Muscle of arm (tissue), 14 donors: ENCODE measurements around the gene ALDH1A3. TPM values are rescaled to one million over a fixed set of nuclear protein-coding genes. Genes with fewer than 3 reads are reported as not detected.
"Not testable (repeated sequence)": the region's sequence is repeated elsewhere in the genome, so short reads cannot be mapped to it uniquely, and the experiment has no call there.

Experiments
- DNase-seq: peaks from one replicate; pipeline ENCODE4 v3.0.0-alpha.2; 2013
- long read RNA-seq, 11 donors: transcript quantifications; one replicate each; lab custom pipeline, GENCODE V29; 2026
- polyA plus RNA-seq, 12 donors: library from polyadenylated mRNA; unstranded; fragments of 120-200 nt; gene quantifications; one replicate each; pipeline ENCODE4 v1.2.1, GENCODE V29; 2013; ENCODE audit not compliant: insufficient read length in 12 of 12

Gene ALDH1A3
- polyA plus RNA-seq = 10 to 100 TPM in 11 of 12 donors, not detected in 1; 12.7 to 27.7 (median 16.0) TPM
- long read RNA-seq, donor 1, partial matches to known transcripts = 0 of 1 reads
- long read RNA-seq, donor 1, other reads (novel, unspliced or antisense) = 0 of 1 reads
- long read RNA-seq, donor 2, partial matches to known transcripts = 0 of 1 reads
- long read RNA-seq, donor 2, other reads (novel, unspliced or antisense) = 0 of 1 reads
- long read RNA-seq, donor 3, partial matches to known transcripts = 0 of 1 reads
- long read RNA-seq, donor 3, other reads (novel, unspliced or antisense) = 0 of 1 reads
- long read RNA-seq, donor 4, partial matches to known transcripts = 0 of 4 reads
- long read RNA-seq, donor 4, other reads (novel, unspliced or antisense) = 0 of 4 reads
- long read RNA-seq, donor 5, partial matches to known transcripts = 0 of 4 reads
- long read RNA-seq, donor 5, other reads (novel, unspliced or antisense) = 0 of 4 reads
- long read RNA-seq, donor 6, partial matches to known transcripts = 0 of 2 reads
- long read RNA-seq, donor 6, other reads (novel, unspliced or antisense) = 0 of 2 reads
- long read RNA-seq, donor 7 = 0 reads
- long read RNA-seq, donor 8, partial matches to known transcripts = 0 of 2 reads
- long read RNA-seq, donor 8, other reads (novel, unspliced or antisense) = 0 of 2 reads
- long read RNA-seq, donor 9, partial matches to known transcripts = 0 of 2 reads
- long read RNA-seq, donor 9, other reads (novel, unspliced or antisense) = 0 of 2 reads
- long read RNA-seq, donor 10, partial matches to known transcripts = 0 of 2 reads
- long read RNA-seq, donor 10, other reads (novel, unspliced or antisense) = 0 of 2 reads
- long read RNA-seq, donor 11, partial matches to known transcripts = 0 of 2 reads
- long read RNA-seq, donor 11, other reads (novel, unspliced or antisense) = 0 of 2 reads

DNA sequence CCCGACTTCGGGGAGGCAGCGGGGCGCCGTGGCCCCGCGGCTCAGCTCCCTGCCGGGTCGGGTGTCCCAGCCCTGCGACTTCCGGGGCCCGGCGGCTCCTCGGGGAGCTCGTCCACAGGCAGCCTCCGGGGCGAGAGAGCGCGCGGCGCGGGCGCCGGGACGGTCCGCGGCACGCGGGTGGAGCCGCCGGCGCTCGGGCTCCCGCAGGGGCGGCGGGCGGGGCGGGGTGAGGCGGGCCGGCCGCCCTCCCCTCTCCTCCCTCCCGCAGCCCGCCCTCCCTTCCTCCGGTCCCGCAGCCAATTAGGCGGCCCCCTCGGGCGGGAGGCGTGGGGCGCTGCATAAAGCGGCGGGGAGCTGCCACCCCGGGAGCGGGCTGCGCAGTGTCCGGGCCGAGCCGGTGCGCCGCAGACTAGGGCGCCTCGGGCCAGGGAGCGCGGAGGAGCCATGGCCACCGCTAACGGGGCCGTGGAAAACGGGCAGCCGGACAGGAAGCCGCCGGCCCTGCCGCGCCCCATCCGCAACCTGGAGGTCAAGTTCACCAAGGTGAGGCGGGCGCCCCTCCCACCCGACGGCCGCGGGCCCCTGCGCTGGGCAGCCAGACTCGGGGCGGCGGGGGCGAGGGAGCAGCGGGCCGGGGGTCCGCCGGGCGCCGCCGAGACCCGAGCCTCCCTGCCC is at the start of gene ALDH1A3:
Gene ALDH1A3 (plus strand): TSS at position 368 of the 675 bp plus-strand sequence. CDS start 77 bp downstream, at position 445.
- no peak for DNase-seq

DNA sequence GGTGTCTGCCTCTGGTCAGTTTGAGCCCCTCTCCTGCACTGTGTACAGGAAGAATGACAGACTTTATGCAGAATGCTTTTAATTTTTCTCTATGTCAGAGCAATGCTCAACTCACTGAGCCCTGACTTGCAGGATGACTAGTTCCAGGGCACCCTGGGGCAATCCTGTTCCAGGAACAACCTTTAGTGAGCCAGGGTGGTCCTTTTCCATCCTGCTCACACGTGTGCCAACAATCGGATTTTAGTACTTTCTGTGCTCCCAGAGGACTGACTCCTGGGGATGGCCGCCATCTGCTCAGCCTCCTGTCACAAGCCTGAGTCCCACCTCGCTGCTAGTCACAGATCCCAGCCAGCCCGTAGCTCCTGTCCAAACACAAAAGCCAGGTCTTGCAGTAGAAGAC is 48.2 kb upstream of the ALDH1A3 start:
- no peak for DNase-seq

DNA sequence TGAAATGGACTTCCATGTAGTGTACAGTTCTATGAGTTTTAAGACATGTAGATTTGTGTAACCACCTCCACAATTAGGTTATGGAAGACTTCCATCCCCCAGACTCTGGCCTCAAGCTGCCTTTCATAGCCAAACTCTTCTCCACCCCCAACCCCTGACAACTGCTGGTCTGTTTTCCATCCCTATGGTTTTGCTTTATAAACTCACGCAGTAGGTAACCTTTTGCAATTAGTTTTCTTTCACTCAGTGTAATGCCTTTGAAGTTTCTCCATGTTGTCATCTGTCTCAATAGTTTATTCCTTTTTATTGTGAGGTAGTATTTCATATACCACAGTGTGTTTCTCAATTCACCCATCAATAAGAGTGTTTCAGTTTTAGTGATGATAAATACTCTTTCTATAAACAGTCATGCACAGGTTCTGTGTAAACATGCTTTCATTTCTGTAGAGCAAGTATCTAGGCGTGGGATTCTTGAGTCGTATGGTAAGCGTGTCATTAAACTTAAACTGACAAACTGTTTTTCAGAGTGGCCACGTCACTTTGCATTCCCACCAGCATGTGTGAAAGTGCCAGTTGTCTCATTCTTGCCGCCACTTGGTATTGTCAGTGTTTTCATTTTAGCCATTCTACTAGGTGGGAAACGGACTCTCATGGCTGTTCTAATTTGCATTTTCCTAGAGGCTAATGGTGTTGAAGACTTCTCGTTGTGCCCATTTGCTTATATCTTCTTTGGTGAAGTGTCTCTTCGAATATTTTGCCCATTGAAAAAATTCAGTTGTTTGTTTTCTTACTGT is 47.3 kb upstream of the ALDH1A3 start:
- DNase-seq = no peak

DNA sequence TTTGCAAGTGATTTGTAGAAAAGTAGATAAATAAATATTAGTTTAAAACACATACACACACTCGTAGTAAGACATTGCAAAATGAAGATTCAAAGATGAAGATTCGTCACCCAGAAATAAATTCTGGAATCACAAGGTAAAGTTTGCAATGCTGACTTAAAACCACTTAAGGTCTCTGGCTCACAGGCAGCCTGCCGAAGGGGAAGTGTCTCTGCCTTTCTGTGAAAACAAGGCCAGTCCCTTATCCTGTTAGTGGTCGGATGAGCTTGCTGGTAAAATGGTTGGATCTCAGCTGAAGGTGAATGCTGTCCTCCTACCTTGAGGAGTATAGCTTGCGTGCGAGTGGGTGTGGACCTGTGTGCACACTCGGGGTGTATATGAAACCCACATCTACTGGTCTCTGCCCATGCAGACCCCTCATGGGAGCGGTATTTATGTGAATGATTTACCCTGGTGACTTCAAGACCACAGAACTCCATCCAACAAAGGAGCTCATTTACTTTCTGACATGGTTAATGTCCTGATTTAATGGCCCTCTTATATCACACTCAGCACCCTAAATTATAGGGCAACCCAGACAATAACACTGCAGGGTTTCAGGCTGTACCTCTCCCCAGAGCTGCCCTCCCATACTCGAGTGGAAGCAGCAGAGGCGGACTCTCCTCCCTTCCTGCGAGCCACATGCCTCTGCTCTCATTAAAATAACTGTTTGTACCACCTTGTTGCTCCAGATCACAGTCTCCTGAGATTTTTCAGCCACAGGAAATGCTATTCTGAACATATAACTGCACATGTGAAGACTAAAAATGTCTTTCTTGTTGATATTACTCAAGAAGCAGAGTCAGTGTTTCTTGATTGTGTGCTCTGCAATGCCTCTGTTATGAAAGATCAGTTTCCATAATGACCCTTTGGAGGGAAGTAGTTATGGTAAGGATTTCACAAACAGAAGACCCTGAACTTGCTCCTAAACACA is 45.9 kb upstream of the ALDH1A3 start:
- no peak for DNase-seq

DNA sequence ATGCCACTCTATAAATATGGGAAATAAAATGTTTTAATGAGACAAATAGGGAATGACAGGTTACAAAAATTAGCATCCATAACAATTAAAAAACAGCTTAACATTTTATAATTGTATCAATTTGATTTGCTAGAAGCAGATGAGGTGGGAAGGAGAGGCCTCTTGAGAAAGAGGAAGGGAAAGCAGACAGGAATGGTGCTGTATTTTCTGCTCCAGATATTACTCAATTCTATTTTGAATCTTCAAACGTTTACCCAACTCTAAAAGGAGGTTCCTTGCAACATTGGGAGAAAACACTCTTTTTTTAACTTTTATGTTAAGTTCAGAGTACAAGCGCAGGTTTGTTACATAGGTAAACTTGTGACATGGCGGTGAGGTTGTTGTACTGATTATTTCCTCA is 44.9 kb upstream of the ALDH1A3 start:
- no peak for DNase-seq

DNA sequence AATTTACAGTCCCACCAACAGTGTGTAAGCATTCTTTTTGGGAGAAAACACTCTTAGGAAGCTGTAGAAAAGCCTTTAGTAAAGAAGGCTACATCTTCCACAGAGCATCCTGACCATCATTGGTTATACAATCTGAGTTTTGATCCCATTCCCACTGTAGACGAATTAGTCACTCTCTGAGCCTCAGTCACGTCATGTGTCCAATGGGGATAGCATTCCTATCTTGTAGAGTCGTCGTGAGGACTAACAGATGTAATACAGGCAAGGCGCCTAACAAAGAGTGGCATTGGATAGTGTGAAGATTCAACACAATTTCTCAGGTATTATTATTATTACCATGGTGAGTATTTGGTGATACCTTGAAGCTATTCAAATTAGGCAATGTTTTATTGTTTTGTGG is 44.0 kb upstream of the ALDH1A3 start:
- no peak for DNase-seq

DNA sequence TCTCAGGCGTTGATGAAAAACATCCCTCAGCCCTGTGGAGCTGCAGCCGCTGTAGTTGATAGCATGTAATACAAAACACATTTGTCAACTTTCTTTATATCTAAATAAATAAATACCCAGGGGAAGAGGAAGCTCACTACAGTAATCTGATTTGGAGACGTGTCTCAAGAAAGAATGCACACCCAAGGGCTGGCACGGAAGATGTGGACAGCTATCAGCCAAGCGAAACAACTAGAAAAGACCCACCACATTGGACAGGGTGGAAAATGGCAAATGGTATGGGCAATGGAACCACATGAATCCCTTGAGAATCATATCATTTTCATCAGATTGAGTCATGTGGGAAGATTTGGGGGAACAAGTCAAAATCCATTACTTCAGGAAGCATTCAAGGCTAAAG is 43.1 kb upstream of the ALDH1A3 start:
- DNase-seq = no peak

DNA sequence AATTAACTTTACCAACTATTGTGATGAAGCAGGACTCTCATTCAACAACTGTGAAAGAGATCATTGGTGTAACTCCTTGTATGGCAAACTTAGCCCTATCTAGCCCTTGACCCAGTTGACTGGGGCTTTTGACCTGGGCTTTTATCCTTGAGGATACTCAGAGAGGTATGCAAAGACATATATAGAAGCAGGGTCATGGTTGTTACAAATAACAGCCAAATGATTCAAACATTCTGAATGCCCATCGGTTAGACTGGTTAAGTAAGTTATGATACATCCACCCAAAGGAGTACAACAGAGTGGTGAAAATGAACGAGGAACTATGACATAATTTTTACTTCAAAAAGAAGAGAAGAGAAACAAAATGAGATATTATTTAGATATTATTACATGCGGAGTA is 38.2 kb upstream of the ALDH1A3 start:
- DNase-seq = no peak

DNA sequence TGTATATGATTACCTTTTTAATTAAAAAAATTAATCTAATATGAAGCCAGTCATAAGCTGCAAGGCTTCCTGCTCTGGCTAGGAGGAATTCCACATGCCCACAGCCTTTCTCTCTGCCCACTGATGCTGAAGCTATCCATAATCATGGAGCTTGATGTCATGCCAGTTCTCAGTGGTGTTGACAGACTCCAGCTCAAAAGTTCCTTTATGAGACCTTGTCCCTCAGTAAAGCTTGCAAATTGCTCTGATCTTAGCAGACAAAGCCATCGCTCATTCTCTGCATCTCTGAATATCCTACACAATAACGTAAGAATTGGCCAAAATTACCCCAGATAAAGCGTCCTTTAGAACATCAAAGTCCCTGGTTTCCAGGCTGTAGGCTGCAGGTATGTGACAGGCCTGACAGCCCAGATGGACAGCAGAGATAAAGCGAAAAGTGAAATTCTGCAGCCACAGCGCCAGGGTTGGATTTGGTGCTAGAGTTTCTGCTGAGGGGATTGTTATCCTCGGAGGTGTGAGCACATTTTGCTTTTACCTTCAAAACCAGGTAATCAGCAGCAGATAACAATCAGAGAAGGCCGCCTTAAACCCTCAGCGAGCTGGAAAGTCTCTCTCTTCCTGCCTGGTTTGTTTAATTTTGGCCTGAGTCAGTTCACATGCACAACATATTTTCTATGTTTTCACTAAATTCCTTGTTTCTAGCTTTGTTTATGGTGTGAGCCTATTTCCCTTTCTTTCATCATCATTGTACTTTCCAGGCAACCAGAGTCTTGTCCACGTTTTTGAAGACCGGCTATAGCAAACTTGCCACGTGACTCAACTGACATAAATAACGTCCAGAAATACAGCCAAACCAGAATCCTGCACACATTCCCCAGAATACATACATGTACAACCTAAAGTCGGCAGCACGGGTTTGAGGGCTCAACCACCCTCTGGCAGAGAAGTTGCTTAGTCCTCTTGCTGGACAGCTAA is 36.6 kb upstream of the ALDH1A3 start:
- no peak for DNase-seq

DNA sequence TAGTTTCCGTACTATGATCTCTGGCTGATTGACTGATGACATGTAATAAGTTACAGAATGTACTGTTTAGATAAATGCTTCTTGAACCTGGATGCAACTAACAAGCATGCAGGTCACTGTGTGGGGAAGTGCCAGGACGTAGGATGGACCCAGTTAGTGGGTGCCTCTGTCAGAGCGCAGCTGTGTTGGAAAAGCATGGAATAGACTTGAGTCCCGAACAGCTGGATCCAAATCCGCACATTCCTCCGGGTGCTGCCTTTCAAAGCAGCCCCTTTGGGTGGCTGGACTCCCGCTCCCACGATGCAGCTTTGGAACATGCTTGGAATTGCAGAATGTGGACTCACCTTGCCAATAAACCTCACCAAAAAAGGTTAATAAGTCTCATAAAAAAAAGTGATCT is 35.5 kb upstream of the ALDH1A3 start:
- no peak for DNase-seq

DNA sequence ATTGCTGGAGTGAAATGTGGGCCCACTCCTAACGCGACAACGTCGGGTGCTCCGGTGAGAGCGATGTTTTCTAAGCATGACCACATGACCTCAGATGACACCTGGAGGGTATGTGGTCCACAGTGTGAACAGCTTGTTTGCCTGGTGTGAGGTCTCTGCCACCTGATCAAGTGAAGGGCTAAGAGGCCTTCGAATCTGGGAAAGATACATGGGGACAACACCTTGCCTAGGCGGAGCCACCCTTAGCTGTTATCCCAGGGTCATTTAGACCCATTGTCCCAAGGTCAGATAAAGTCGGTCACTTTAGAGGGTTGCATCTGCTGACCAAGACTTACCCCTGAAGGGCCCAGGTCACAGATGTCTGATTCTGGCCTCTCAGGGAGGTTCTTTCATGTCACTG is 34.9 kb upstream of the ALDH1A3 start:
- no peak for DNase-seq

DNA sequence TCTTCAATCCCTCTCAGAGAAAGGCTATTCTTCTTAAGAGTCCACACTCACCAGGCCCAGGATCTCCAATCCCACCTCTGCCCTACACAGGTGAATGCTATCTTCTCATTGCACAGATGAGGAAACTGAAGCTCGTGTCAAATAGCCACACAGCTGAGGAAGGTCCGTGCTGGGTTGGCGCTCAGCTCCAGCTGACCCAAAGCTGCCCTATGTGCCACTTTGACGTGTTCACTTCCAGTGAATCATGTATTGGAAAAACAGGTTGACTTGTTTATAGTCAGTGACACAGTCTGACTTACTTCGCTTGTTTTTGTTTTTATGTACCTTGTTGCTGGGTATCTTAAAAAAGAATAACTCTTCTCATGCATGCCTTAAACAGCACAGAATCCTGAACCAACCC is 32.4 kb upstream of the ALDH1A3 start:
- DNase-seq = no peak

DNA sequence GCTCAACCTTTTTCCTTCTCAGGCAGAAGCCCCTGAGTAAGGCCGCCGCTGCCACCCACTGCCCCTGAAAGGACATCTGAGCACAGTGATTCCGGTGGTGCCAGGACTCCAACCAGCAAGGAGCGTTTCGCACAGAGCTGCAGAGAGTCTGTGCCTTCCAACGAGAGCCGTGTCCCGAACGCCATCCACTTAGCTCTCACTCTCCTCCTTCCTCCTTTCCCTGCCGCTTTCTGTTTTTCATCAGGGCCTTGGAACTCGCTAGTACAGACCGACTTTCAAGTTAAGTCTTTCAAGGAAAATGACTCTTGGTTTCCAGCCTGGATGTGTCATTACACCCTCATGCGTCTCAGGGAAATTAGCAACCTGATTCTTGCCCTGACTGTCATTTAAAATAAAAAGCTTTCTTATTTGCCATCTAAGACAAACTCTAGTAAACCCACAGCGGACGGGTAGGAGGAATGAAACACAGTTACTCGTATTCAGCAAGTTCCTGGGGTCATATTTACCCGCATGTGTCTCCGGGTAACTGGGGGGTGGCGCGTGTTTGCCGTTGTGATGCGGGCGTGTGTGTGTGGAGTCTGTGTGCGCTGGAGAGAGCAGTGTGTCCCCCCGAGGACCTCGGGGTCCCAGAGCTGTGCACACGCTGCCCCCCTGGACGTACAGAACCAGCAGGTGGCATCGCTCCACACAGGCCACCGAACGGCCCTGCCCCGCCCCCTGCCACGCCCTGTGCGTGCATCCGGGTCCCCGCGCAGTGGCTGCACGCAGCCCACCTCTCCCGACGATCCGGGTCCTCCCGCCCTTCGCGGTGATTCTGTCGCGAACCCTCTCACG is 30.4 kb upstream of the ALDH1A3 start:
- peak; percentile 63 for DNase-seq

DNA sequence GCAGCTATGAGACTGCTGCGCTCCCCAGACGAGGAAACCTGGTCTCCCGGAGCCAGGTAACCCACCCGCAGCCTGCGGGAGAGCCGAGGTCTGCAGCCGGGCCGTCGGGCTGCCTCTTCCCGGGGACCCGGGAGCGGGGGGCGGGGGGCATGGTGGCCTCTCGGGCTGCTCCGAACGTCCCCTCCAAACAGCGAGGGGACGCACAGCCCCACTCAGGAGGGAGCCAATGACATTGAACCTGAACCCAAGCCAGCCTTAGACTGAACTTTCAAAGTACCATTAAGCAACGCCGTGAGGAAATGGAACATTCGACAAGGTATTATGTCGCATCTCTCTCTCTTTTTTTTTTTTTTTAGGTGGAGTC is 29.8 kb upstream of the ALDH1A3 start:
- no peak for DNase-seq

DNA sequence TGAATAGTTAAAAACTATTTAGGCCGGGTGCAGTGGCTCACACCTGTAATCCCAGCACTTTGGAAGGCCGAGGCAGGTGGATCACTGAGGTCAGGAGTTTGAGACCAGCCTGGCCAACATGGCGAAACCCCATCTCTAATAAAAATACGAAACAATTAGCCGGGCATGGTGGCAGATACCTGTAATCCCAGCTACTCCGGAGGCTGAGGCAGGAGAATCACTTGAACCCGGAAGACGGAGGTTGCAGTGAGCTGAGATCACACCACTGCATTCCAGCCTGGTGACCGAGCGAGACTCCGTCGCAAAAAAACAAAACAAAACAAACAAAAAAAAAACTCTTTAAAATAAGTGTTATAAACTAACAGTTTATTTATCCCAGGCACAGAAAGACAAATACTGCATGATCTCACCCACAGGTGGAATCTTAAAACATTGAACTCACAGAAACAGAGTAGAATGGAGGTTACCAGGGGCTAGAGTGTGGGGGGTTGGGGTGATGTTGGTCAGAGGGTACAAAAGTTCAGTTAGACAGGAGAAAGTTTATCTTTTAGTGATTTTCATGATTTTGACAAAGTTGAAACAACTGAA is 28.1 kb upstream of the ALDH1A3 start:
- not testable (repeated sequence) for DNase-seq

DNA sequence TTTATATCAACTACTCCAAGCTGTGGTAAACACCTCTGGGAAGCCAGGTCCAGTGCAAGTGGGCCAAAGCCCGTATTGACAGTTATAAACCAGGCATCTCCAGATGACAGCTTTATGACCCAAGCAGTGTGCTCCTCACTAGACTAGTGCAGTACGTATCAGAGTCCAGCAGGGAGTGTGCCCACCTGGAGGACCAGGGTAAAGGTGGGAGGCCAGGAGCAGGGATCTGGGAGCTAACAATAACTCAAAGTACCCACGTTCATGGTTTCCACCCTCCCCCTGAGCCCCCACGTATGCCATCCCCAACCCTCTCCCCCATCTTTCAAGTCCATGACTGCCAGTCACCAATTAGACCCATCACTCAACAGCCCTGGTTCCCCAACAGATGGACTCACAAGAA is 27.0 kb upstream of the ALDH1A3 start:
- no peak for DNase-seq

DNA sequence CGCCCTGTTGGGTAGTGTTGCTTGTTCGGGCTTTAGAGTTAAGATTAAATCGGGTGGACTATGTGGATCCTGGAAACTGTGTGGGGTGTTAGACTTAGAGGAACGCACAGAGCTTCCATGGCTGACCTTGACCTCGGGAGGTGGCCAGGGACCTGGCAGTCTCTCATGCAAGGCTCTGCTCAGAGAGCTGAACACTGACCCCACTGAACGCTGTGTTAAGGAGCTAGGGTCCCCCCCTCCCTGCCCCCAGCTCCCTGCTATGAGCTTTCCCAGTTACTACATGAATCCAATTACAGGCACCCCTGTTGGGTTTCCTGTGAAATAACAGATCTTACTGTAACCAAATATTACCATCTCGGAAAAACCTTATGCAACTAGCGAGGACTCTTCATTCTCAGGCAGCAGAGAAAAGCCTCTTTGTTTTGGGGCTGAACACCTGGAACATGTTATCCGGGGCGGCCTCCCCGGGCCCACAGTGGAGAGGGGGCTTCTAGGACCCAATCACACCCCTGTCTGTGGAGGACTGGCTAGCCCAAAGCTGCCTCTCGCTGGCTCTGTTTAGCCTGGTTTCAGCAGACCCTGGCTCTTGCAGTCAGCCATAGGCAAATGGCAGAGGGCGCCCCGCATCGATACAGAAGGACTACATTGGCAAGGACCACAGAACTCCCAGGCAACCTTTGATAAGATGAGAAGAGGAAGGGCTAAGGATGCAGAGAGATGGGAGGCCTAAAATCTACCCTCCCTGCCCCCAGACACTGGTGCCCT is 25.8 kb upstream of the ALDH1A3 start:
- no peak for DNase-seq
